Type B pancreatic cell (in vitro differentiated cells): ENCODE results near the gene PLPP1. TPM values are rescaled to one million over a fixed set of nuclear protein-coding genes. Genes with fewer than 3 reads are reported as not detected.

Experiments used
- DNase-seq: peaks from one replicate; pipeline ENCODE4 v3.0.0; 2021; ENCODE audit warnings: mixed read lengths; ENCODE audit not compliant: unreplicated experiment; ENCODE audit errors: extremely low spot score
- H3K27ac Mint-ChIP-seq: 2 replicates; pipeline ENCODE4 v1.8.0; 2021; ENCODE audit warnings: mild to moderate bottlenecking, mixed read lengths
- H3K27me3 Mint-ChIP-seq: 2 replicates; pipeline ENCODE4 v1.8.0; 2021; ENCODE audit warnings: mixed read lengths
- H3K36me3 Mint-ChIP-seq: 2 replicates; pipeline ENCODE4 v1.8.0; 2021; ENCODE audit warnings: mixed read lengths
- H3K4me1 Mint-ChIP-seq: one replicate; pipeline ENCODE4 v1.8.0; 2021; ENCODE audit warnings: mixed read lengths; ENCODE audit not compliant: unreplicated experiment
- H3K4me3 Mint-ChIP-seq: 2 replicates; pipeline ENCODE4 v1.8.0; 2021; ENCODE audit warnings: mild to moderate bottlenecking, mixed read lengths
- H3K9me3 Mint-ChIP-seq: 2 replicates; pipeline ENCODE4 v1.8.0; 2021; ENCODE audit warnings: mixed read lengths
- CTCF ChIP-seq: fragments of 200-600 bp; sonication (generic); conservative IDR thresholded peaks from 2 replicates; pipeline ENCODE4 v1.5.0; 2021; ENCODE audit warnings: antibody characterized with exemption, mild to moderate bottlenecking
- total RNA-seq: library from RNA; stranded (reverse); gene quantifications from 2 replicates; pipeline ENCODE4 v1.2.1, GENCODE V29; 2021; ENCODE audit warnings: low replicate concordance

PLPP1 gene
- total RNA-seq, 1 donor from 2014 or later = 12.8 TPM

- Mint-ChIP-seq H3K36me3 (peaks cover 21% of the 10 kb centered on the region), H3K4me3 (no peak overlapping the region), H3K9me3 (no peaks in the 10 kb centered on the region), H3K27ac (no peak overlapping the region), H3K27me3 (no peaks in the 10 kb centered on the region), H3K4me1 (no peaks in the 10 kb centered on the region)
- peak; percentile 73 for TF ChIP-seq CTCF
- no peak for DNase-seq
These were observed 127.6 kb downstream of the PLPP1 start for GRCh38 chr5:55407059-55407684.

- Mint-ChIP-seq H3K27me3 (no peaks in the 10 kb centered on the region), H3K9me3 (no peaks in the 10 kb centered on the region), H3K4me3 (no peak overlapping the region), H3K36me3 (peaks cover 27% of the 10 kb centered on the region), H3K27ac (no peak overlapping the region), H3K4me1 (no peaks in the 10 kb centered on the region)
- no peak for DNase-seq
- no peak for TF ChIP-seq CTCF
These were observed 128.5 kb downstream of the PLPP1 start for GRCh38 chr5:55406292-55406691.

GRCh38 chr5:55402199-55402598, 132.6 kb downstream of the PLPP1 start:
- no peaks in the 10 kb centered on the region for H3K27me3 Mint-ChIP-seq
- DNase-seq = no peak

GRCh38 chr5:55393501-55394175, 141.1 kb downstream of the PLPP1 start:
- DNase-seq = no peak
- H3K36me3 Mint-ChIP-seq = peaks cover 41% of the 10 kb centered on the region
- TF ChIP-seq CTCF = no peak
- no peak overlapping the region for H3K27ac Mint-ChIP-seq
- no peaks in the 10 kb centered on the region for H3K27me3 Mint-ChIP-seq
- no peak overlapping the region for H3K4me3 Mint-ChIP-seq
- H3K9me3 Mint-ChIP-seq = no peaks in the 10 kb centered on the region
- no peaks in the 10 kb centered on the region for H3K4me1 Mint-ChIP-seq

More at GRCh38 chr5:55402199-55402598, 132.6 kb downstream of the PLPP1 start:
- Mint-ChIP-seq H3K27ac (no peak overlapping the region), H3K36me3 (peaks cover 22% of the 10 kb centered on the region), H3K4me1 (no peaks in the 10 kb centered on the region), H3K4me3 (no peak overlapping the region), H3K9me3 (no peaks in the 10 kb centered on the region)
- peak; percentile 50 for TF ChIP-seq CTCF

- Mint-ChIP-seq H3K27ac (no peak overlapping the region), H3K27me3 (no peaks in the 10 kb centered on the region), H3K36me3 (peaks cover 43% of the 10 kb centered on the region), H3K4me1 (no peaks in the 10 kb centered on the region), H3K9me3 (no peaks in the 10 kb centered on the region), H3K4me3 (no peak overlapping the region)
- no peak for DNase-seq
- no peak for TF ChIP-seq CTCF
These were observed 142.1 kb downstream of the PLPP1 start for GRCh38 chr5:55392669-55393068.
